T47D (cell line): Measurements from ENCODE around the gene LY6G6C.

Experiments used
- DNase-seq, 2 experiments: peaks; one replicate each; pipeline versions ENCODE4 v3.0.0 to v3.0.0-alpha.2; 2011 to 2012; ENCODE audit warnings: low read depth in 1 of 2, low spot score in 1 of 2
- JUND ChIP-seq: IDR thresholded peaks from 2 replicates; pipeline ENCODE4 v1.6.1; 2012; ENCODE audit warnings: low read depth
- in situ Hi-C: cut with HindIII; loops from 2 replicates; pipeline ENCODE4 v1.10.0; 2016; ENCODE audit warnings: low sequenced_read_pairs, low pct_unique_long_range_greater_than_20kb

LY6G6C gene

DNA sequence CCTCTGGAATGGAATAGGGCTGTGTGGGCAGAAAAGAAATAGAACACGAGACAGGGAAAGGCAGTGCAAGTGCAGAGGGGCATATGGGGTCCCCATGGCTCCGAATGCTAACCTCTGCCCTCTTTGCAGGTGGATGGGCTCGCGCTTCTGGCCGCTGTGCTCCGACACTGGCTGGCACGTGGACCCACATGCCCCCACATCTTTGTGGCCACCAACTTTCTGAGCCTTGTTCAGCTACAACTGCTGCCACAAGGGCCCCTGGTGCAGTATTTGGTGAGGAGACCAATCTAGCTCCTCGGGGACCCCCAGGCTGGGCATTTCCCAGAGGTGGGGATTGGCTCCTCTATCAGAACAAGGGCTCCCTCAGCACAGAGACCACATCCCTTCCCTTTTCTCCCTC, 39.8 kb upstream of the LY6G6C start:
- no peak for DNase-seq
- in situ Hi-C loops, result no loop called here
- TF ChIP-seq JUND, result no peak

DNA sequence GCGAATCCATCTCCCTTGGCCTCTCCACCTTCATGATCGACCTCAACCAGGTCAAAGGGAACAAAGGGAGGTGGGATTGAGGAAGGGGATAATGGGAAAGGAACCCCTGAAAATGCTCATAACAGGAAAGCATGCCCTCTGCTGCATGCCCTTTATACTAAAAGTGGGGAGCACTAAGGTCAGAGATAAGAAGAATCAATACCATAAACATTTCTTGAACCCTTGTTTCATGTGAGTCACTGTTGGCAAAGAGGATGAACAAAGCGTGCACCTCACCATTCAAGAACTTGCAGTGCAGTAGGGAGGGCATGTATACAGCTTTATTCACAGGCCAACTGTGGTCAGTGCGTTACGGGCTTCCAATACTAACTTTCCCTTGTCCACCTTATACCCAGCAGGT, 39.2 kb upstream of the LY6G6C start:
- DNase-seq, result no peak
- no peak for TF ChIP-seq JUND
- in situ Hi-C loops, result no loop called here

DNA sequence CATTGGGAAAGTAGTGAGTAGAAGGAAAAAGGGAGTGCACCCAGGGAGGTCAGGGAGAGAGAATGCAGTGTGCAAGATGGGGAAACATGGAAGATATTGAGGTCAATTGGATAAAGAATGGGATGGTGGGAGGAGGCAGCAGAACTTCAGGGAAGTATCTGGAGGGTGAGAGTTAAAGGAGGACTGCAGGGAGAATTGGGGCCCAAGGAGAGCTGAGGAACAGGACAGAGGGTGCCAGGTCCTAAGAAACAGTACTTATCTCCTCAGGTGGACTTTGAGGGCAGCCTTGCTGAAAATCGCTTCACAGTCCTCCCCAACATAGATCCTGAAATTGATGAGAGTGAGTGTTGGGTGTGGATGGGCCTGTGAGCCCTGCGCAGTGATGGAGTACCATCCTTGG, 36.7 kb upstream of the LY6G6C start:
- TF ChIP-seq JUND, result no peak
- in situ Hi-C loops, result no loop called here

DNA sequence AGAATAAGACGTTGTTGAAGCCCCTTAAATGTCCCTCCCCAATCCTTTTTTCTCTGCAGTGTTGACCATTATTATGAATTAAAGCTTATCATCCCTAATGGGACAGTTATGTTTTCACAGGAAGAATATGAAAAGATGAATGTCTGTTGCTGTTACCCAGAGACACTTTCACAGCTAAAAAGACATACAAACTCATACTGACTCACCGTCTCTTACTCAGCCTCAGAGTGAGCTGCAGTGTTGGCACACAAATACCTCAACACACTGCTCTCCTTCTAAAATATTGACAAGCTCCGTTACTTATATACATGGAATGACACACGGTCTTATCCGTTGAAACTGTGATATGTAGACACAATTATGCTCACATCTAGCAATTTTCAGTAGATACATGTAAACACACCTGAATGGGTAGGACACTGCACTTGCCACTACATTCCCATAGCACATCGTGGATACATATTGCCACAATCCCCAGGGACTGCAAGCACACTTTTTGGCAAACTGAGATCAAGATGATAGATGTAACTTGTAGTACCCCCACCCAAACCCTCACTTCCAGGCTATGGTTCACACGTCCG, 31.3 kb upstream of the LY6G6C start:
- no peak for DNase-seq
- TF ChIP-seq JUND, result no peak
- in situ Hi-C loops, result no loop called here

More for the DNA sequence above, 36.7 kb upstream of the LY6G6C start:
- no peak for DNase-seq

DNA sequence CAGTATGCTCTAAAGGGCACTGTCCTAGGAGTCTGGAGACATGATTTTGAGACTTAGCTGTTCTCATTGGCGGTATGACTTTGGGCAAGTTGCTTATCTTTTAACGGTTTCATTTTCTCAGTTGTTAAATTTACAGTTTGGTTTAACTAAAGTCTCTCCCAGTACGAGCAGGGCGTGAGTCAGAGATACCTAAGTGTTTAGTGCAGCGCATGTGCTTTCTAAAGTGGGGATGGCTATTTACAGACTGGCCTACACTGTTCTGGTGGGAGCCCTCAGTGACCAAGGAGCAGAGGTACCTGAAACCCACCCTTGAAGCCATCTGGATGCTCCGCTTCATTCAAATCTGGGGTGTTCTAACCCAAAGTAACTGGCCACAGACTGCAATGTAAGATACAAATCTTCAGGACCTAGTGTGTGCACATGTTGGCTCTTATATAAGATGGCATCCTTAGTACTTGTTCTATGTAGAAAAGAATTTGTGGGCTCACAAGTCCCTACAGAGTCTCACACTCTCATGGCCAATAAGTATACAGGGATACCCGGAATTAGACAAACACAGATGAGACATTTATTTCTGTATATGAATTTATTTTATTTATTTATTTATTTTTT, 29.0 kb upstream of the LY6G6C start:
- no peak for TF ChIP-seq JUND
- no peak for DNase-seq
- in situ Hi-C loops, result no loop called here

DNA sequence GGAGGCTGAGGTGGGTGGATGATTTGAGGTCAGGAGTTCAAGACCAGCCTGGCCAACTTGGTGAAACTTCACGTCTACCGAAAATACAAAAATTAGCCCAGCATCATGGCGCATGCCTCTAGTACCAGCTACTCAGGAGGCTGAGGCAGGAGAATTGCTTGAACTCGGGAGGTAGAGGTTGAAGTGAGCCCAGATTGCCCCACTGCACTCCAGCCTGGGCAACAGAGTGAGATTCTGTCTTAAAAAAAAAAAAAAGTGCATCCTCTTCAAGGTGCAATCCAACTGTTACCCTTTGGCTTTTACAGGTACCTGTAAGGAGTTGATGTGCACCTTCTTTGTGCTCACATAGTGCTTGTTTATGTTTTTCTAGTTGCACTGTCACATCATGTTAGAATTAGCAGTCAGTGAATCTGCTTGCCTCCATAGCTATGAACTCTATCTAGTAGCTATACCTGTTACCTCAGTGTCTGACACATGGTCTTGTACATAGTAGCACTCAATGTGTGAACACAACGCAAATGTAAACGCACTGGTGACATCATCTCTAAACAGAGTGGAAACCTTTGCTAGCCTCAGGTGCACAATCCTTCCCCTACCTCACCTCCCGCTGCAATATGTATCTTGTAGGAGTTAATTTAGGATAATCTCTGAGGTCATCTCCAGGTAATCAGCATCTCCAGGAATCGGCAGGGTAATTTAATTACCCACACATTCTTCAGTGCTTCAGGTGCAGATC, 27.9 kb upstream of the LY6G6C start:
- DNase-seq, result peak in 1 of 2 experiments; percentile 52
- in situ Hi-C loops, result no loop called here
- no peak for TF ChIP-seq JUND

DNA sequence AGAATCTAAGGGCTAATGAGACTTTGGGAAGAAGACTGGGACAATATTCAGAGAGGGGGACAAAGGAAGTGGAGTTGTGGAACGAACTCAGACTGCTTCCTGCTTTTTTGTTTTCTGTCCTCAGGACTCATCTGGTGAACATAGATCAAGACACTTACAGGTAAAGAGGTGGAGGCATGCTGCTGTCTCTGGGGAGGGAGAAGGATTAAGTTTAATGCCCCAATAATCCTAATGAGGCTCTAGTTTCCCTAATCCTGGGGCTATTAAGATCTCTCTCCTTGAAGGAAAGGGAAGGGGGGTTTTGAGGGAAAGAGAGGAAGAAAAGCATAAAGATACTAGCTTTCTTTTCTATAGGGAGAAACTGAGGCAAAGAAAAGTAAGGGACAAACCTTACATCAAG, 22.9 kb upstream of the LY6G6C start:
- DNase-seq, result no peak
- no peak for TF ChIP-seq JUND
- in situ Hi-C loops, result no loop called here

DNA sequence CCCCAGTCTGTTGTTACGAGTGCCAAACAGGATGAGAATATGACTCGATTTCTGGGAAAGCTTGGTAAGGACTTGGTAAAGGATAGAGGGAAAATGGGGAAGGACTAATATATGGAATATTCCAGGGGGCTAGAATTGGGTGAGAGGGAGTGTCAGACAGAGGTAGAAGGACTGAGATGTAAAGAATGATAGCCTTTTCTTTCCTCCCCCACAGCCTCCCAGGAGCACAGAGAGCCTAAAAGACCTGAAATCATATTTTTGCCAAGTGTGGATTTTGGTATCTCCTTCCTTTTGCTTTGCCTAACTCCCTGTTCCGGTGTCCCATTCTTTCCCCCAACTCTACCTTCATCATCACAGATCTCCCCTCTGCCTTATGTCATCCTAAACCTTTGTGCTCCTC, 21.3 kb upstream of the LY6G6C start:
- no peak for DNase-seq
- in situ Hi-C loops, result no loop called here
- no peak for TF ChIP-seq JUND

DNA sequence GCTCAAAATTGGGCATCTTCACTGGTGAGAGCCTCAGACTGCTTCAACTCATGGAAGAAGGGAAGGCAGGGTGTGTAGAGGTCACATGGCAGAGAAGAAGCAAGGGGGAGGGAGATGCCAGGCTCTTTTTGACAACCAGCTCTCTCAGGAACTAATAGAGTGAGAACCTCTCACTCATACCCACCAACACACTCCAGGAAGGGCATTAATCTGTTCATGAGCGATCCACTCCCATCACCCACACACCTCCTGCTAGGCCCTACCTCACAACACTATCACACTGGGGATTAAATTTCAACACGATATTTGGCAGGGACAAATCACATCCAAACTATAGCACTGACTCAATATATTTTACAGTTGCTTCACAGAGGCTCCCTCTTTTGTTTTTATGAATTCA, 20.3 kb upstream of the LY6G6C start:
- in situ Hi-C loops, result no loop called here
- DNase-seq, result no peak
- no peak for TF ChIP-seq JUND

DNA sequence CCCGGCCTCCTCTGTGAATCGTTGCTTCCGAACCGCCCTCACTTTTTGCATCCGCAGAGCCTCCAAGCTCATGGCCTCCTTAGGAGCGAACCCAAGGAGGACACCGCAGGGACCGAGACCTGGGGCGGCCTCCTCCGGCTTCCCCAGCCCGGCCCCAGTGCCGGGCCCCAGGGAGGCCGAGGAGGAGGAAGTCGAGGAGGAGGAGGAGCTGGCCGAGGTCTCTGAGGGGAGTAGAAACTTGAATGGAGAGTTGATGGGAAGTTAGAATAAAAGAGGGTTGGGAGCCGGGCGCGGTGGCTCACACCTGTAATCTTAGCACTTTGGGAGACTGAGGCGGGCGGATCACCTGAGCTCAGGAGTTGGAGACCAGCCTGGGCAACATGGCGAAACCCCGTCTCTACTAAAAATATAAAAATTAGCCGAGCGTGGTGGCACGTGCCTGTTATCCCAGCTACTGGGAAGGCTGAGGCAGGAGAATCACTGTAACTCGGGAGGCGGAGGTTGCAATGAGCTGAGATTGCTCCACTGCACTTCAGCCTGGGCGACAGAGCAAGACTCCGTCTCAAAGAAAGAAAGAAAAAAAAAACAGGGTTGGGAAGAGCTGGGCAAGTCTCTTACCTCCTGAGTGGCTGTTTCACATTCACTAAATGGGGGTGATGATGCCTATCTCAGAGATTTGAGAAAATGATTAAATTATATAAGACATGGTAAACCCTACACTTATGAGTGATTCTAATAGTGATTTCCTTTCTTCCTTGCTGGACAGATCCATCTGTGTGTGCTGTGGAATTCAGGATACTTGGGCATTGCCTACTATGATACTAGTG, 19.1 kb upstream of the LY6G6C start:
- DNase-seq, result no peak
- TF ChIP-seq JUND, result no peak
- in situ Hi-C loops, result no loop called here

DNA sequence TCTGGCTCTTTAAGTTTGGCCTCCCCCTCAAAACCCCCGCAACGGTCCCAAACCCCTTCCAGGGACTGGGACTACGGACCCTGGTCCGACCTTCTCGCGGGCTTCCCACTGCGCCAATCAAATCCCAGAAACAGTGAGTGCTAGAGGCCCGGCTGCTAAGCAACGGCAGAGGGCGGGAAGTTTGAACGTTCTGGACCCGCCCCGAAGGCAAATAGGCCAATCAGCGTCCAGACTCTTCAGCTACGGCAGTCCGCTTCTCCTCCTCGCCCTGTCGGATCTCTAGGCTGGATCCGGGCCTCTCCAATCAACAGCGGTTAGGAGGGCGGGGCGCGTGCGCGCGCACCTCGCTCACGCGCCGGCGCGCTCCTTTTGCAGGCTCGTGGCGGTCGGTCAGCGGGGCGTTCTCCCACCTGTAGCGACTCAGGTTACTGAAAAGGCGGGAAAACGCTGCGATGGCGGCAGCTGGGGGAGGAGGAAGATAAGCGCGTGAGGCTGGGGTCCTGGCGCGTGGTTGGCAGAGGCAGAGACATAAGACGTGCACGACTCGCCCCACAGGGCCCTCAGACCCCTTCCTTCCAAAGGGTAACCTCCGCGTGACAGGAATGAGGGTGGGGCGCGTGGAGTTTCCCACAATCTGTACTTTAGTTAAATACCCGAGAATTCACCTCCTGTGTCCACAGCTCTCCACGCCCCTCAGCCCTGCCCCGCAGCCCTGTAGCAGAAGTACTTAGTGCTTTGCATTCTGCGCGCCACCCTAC, 18.3 kb upstream of the LY6G6C start, which contains the start of gene MSH5:
Gene MSH5 (plus strand): TSS at position 367 of the 758 bp plus-strand sequence. CDS start 462 bp downstream, outside the sequence.
- peak; percentile 95 to 99 for DNase-seq
- no peak for TF ChIP-seq JUND
- in situ Hi-C loops, result no loop called here
